DOHH2 (cell line): ENCODE results near the gene GALR2.
"Not testable (repeated sequence)": the region's sequence is repeated elsewhere in the genome, so short reads cannot be mapped to it uniquely, and the experiment has no call there.

ENCODE experiments used
- H3F3A ChIP-seq: fragments of 200-600 bp; sonication (generic), shearing (Covaris generic); 2 replicates; pipeline ENCODE4 v1.6.0; 2016; ENCODE audit warnings: antibody characterized with exemption, mild to moderate bottlenecking; ENCODE audit not compliant: control insufficient read depth, insufficient read depth
- H3K27ac ChIP-seq: fragments of 200-600 bp; sonication (generic); 2 replicates; pipeline ENCODE4 v1.5.1; 2014; ENCODE audit warnings: low read depth, mild to moderate bottlenecking, low read length, moderate library complexity
- H3K27me3 ChIP-seq: fragments of 200-600 bp; sonication (generic); 2 replicates; pipeline ENCODE4 v1.6.1; 2014; ENCODE audit warnings: mild to moderate bottlenecking, low read length, mixed read lengths; ENCODE audit not compliant: control insufficient read depth
- H3K36me3 ChIP-seq: fragments of 200-600 bp; sonication (generic); 2 replicates; pipeline ENCODE4 v1.6.1; 2014; ENCODE audit warnings: mild to moderate bottlenecking, low read length, moderate library complexity, mixed read lengths; ENCODE audit not compliant: control insufficient read depth
- H3K4me1 ChIP-seq: fragments of 200-600 bp; sonication (generic); 2 replicates; pipeline ENCODE4 v1.6.1; 2014; ENCODE audit warnings: mild to moderate bottlenecking, low read length, mixed read lengths; ENCODE audit not compliant: control insufficient read depth
- H3K4me2 ChIP-seq: fragments of 200-600 bp; sonication (generic); 2 replicates; pipeline ENCODE4 v1.6.0; 2014; ENCODE audit warnings: mild to moderate bottlenecking, low read length, moderate library complexity
- H3K4me3 ChIP-seq: fragments of 200-600 bp; sonication (generic); 2 replicates; pipeline ENCODE4 v1.5.1; 2014; ENCODE audit warnings: mild to moderate bottlenecking, low read length, mixed read lengths
- H3K79me2 ChIP-seq: fragments of 200-600 bp; sonication (generic); 2 replicates; pipeline ENCODE4 v1.6.1; 2014; ENCODE audit warnings: mild to moderate bottlenecking, low read length, mixed read lengths; ENCODE audit not compliant: control insufficient read depth
- H3K9me2 ChIP-seq: fragments of 200-600 bp; sonication (generic); replicated peaks from 2 replicates; pipeline ENCODE4 v1.6.1; 2014; ENCODE audit warnings: mild to moderate bottlenecking, low read length, mixed read lengths; ENCODE audit not compliant: control insufficient read depth
- H3K9me3 ChIP-seq: fragments of 200-600 bp; sonication (generic); 2 replicates; pipeline ENCODE4 v1.6.1; 2014; ENCODE audit warnings: antibody characterized with exemption, low read length, mixed read lengths; ENCODE audit not compliant: control insufficient read depth, insufficient read depth
- H4K20me1 ChIP-seq: fragments of 200-600 bp; sonication (generic); 2 replicates; pipeline ENCODE4 v1.6.0; 2014; ENCODE audit warnings: low read depth, mild to moderate bottlenecking, antibody characterized with exemption, low read length, moderate library complexity; ENCODE audit not compliant: control insufficient read depth, insufficient read depth
- EZH2phosphoT487 ChIP-seq: fragments of 200-600 bp; sonication (generic); IDR thresholded peaks from 2 replicates; pipeline ENCODE4 v1.6.1; 2017; ENCODE audit warnings: borderline replicate concordance, mild to moderate bottlenecking, antibody characterized with exemption, low read length, moderate library complexity, mixed read lengths
- TF ChIP-seq, protein P1 (sequence below): fragments of 200-600 bp; sonication (generic); IDR thresholded peaks from one replicate; pipeline ENCODE4 v1.5.1; 2014; ENCODE audit warnings: antibody characterized with exemption, mild to moderate bottlenecking, low read depth, low read length; ENCODE audit not compliant: poor library complexity, severe bottlenecking

GALR2 gene

DNA sequence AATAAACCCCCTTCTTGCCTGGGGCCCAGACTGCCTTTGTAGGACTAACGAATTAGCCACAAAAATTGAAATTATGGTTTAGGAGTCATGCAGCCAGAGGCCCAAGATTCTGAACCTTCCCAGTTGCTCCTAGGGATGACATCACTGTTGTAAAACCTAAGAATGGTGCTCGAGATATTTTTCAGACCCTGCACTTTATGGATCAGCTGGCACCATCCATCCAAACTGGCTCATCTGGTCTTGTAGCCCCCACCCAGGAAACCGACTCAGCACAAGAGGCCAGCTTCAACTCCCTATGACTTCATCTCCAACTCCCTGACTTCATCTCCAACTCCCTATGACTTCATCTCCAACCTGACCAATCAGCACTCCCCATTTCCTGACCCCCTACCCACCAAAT, 36.5 kb upstream of the GALR2 start:
- Histone ChIP-seq H3K9me3 (no peaks in the 10 kb centered on the region), H4K20me1 (no peaks in the 10 kb centered on the region), H3K4me1 (no peaks in the 10 kb centered on the region), H3K9me2 (no peaks in the 10 kb centered on the region), H3K27me3 (no peaks in the 10 kb centered on the region), H3K27ac (no peak overlapping the region), H3K4me3 (no peak overlapping the region), H3K4me2 (no peak overlapping the region), H3F3A (no peaks in the 10 kb centered on the region), H3K36me3 (peaks cover 45% of the 10 kb centered on the region), H3K79me2 (no peaks in the 10 kb centered on the region)
- TF ChIP-seq, protein P1, sequence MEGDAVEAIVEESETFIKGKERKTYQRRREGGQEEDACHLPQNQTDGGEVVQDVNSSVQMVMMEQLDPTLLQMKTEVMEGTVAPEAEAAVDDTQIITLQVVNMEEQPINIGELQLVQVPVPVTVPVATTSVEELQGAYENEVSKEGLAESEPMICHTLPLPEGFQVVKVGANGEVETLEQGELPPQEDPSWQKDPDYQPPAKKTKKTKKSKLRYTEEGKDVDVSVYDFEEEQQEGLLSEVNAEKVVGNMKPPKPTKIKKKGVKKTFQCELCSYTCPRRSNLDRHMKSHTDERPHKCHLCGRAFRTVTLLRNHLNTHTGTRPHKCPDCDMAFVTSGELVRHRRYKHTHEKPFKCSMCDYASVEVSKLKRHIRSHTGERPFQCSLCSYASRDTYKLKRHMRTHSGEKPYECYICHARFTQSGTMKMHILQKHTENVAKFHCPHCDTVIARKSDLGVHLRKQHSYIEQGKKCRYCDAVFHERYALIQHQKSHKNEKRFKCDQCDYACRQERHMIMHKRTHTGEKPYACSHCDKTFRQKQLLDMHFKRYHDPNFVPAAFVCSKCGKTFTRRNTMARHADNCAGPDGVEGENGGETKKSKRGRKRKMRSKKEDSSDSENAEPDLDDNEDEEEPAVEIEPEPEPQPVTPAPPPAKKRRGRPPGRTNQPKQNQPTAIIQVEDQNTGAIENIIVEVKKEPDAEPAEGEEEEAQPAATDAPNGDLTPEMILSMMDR = no peak
- TF ChIP-seq EZH2phosphoT487 = no peak

DNA sequence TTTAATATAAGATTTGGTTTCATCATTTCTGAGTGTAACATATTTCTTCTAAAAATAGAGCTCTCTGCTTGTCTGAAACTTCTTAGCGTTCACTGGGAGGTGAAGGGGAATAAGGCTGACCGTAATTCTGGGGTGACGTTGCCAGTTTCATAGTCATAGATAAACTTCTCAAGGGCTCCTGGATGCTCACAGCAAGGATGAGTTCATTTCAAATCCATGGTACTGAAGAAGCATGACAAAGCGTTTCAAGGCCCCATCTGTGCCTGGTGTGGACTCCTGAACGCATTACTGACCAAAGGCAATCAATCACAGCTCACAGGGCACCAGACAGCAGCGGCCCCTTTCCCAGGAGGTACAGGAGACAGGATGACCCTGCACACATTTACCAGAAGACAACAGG, 35.5 kb upstream of the GALR2 start:
- H3K4me1 ChIP-seq = no peaks in the 10 kb centered on the region
- no peaks in the 10 kb centered on the region for H4K20me1 ChIP-seq
- no peak overlapping the region for H3K4me2 ChIP-seq
- no peaks in the 10 kb centered on the region for H3K9me3 ChIP-seq
- H3K27ac ChIP-seq = no peak overlapping the region
- no peaks in the 10 kb centered on the region for H3F3A ChIP-seq
- no peaks in the 10 kb centered on the region for H3K27me3 ChIP-seq
- TF ChIP-seq, protein P1 = no peak
- no peak for TF ChIP-seq EZH2phosphoT487
- peaks cover 56% of the 10 kb centered on the region for H3K36me3 ChIP-seq
- H3K9me2 ChIP-seq = no peaks in the 10 kb centered on the region
- H3K79me2 ChIP-seq = no peaks in the 10 kb centered on the region
- H3K4me3 ChIP-seq = no peak overlapping the region

DNA sequence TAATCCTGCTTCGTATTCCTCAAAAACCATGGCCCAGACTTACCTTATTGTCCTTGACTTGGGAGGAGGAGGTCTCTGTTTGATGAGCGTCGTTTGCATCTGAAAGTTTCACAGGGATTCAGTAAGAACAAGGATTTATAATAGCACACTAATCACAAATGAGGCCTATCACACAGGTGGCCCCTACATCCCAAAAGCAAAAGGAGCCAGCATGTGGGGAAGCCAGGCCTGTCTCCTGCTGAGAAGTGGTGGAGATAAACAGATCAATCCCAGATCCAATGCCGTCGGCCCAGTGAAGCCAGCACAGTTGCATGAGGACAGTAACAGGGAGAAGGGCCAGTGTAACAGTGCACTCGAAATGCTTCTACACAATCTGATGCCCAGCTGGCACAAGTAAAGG, 34.2 kb upstream of the GALR2 start:
- no peak overlapping the region for H3K27ac ChIP-seq
- H3K9me3 ChIP-seq = no peaks in the 10 kb centered on the region
- H3K36me3 ChIP-seq = peaks cover 68% of the 10 kb centered on the region
- no peaks in the 10 kb centered on the region for H3K4me1 ChIP-seq
- no peaks in the 10 kb centered on the region for H3K9me2 ChIP-seq
- no peaks in the 10 kb centered on the region for H3F3A ChIP-seq
- no peaks in the 10 kb centered on the region for H3K79me2 ChIP-seq
- TF ChIP-seq, protein P1 = no peak
- no peak for TF ChIP-seq EZH2phosphoT487
- H3K4me2 ChIP-seq = no peak overlapping the region
- H3K27me3 ChIP-seq = no peaks in the 10 kb centered on the region
- no peak overlapping the region for H3K4me3 ChIP-seq
- no peaks in the 10 kb centered on the region for H4K20me1 ChIP-seq

DNA sequence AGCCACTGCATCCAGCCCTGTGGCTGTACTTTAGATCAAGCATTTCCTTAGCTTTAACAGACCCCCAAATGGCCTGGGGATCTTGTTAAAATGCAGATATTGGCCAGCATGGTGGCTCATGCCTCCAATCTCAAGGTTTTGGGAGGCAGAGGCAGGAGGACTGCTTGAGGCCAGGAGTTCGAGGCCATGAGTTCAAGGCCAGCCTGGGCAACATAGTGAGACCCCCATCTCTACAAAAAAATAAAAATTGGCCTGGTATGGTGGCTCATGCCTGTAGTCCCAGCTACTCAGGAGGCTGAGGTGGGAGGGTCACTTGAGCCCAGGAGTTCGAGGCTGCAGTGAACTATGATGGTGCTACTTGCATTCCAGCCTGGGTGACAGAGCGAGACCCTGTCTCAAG, 31.7 kb upstream of the GALR2 start:
- H3K9me2 ChIP-seq, H3K4me1 ChIP-seq, H3K4me3 ChIP-seq, H3F3A ChIP-seq, H3K4me2 ChIP-seq, H3K9me3 ChIP-seq, H4K20me1 ChIP-seq, H3K27ac ChIP-seq, H3K27me3 ChIP-seq, H3K79me2 ChIP-seq: not testable (repeated sequence)
- H3K36me3 ChIP-seq = peaks cover 90% of the 10 kb centered on the region

DNA sequence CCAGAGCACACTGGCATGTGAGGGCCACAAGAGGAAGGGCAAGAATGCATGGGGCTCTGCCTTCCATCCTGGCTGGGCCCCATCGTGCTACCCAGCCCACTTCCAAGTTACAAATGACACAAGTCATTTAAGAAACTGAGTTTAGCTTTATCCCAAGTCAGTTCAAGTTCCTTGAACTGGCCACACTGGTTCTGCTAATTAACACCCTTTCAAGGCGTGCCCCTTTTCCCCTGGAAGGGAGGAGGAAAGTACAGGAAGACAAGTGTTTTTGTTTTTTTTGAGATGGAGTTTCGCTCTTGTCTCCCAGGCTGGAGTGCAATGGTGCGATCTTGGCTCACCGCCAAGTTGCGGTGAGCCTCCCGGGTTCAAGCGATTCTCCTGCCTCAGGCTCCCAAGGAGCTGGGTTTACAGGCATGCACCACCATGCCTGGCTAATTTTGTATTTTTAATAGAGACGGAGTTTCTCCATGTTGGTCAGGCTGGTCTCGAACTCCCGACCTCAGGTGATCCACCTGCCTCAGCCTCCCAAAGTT, 30.0 kb upstream of the GALR2 start:
- not testable (repeated sequence) for H3F3A ChIP-seq, H3K9me2 ChIP-seq, H3K27me3 ChIP-seq, H3K9me3 ChIP-seq, H3K4me1 ChIP-seq, H3K4me3 ChIP-seq, H3K4me2 ChIP-seq, H3K79me2 ChIP-seq, H4K20me1 ChIP-seq, H3K27ac ChIP-seq
- H3K36me3 ChIP-seq = peaks cover 92% of the 10 kb centered on the region
